Measurements from ENCODE around the gene SIGLEC5. TPM values are rescaled to one million over a fixed set of nuclear protein-coding genes. Genes with fewer than 3 reads are reported as not detected.
A peak's percentile ranks its signal among the peaks of the same experiment; 100 is the strongest.

SIGLEC5 gene
- total RNA-seq, 1 experiment from 2014 or later = not detected

GRCh38 chr19:51595190-51596175 lies 34.7 kb downstream of the SIGLEC5 start:
- Histone ChIP-seq H3K79me2 (ENCODE audit: low read length) (no peaks in the 10 kb centered on the region), H3K36me3 (ENCODE audit: low read depth, low read length) (no peaks in the 10 kb centered on the region), H3K27me3 (ENCODE audit: low read length) (no peaks in the 10 kb centered on the region), H4K20me1 (ENCODE audit: low read length) (no peaks in the 10 kb centered on the region), H3K9me2 (replicated peaks; ENCODE audit: low read length) (no peaks in the 10 kb centered on the region), H2AFZ (ENCODE audit: low read length) (peak overlapping the region; percentile 97), H3K4me2 (ENCODE audit: low read length) (peak overlapping the region; percentile 91; the same call in 1 of the 2 replicates), H3K9ac (ENCODE audit: low read length) (no peak overlapping the region), H3K9me3 (ENCODE audit: low read length) (no peaks in the 10 kb centered on the region), H3K27ac (ENCODE audit: low read length) (no peak overlapping the region), H3F3A (ENCODE audit: low read length, unreplicated experiment) (no peaks in the 10 kb centered on the region), H3K4me1 (ENCODE audit: insufficient read depth, low read length) (peaks cover 14% of the 10 kb centered on the region), H3K4me3 (ENCODE audit: low read length) (peak overlapping the region; percentile 76; the same call in 1 of the 2 replicates)
- no TSS peak for BruUV-seq (replicated peaks)
- ATAC-seq (no peak), DNase-seq (no peak)
- ChIA-PET CTCF (no interaction called here), POLR2A (ENCODE audit: unreplicated experiment) (no interaction called here)
- intact Hi-C loops (cut with micrococcal nuclease) = no loop called here
- TF ChIP-seq EZH2 (IDR thresholded peaks at IDR 0.05; ENCODE audit: low read length, unreplicated experiment) = no peak
- TF ChIP-seq CTCF (conservative IDR thresholded peaks at IDR 0.05; ENCODE audit: low read depth, low read length) = no peak
- no peak for TF ChIP-seq EZH2phosphoT487 (IDR thresholded peaks at IDR 0.05; ENCODE audit: borderline replicate concordance, low read length)

GRCh38 chr19:51594774-51595109 lies 35.5 kb downstream of the SIGLEC5 start:
- TSS peak; percentile 46 for BruUV-seq (replicated peaks)
- Histone ChIP-seq H3K36me3 (ENCODE audit: low read depth, low read length) (no peaks in the 10 kb centered on the region), H3K9me2 (replicated peaks; ENCODE audit: low read length) (no peaks in the 10 kb centered on the region), H3K27ac (ENCODE audit: low read length) (no peak overlapping the region), H3K4me3 (ENCODE audit: low read length) (peak overlapping the region; percentile 76), H2AFZ (ENCODE audit: low read length) (peak overlapping the region; percentile 97), H3K79me2 (ENCODE audit: low read length) (no peaks in the 10 kb centered on the region), H3K4me1 (ENCODE audit: insufficient read depth, low read length) (peaks cover 14% of the 10 kb centered on the region), H3F3A (ENCODE audit: low read length, unreplicated experiment) (no peaks in the 10 kb centered on the region), H3K27me3 (ENCODE audit: low read length) (no peaks in the 10 kb centered on the region), H3K9me3 (ENCODE audit: low read length) (no peaks in the 10 kb centered on the region), H3K9ac (ENCODE audit: low read length) (peak overlapping the region; percentile 47), H4K20me1 (ENCODE audit: low read length) (no peaks in the 10 kb centered on the region), H3K4me2 (ENCODE audit: low read length) (peak overlapping the region; percentile 91)
- ATAC-seq (peak; percentile 19), DNase-seq (no peak)
- intact Hi-C loops (cut with micrococcal nuclease) = loop anchor here (1.0 kb wide), 1 partner anchor 23 kb away; the partner anchor contains the start of gene ZNF175
- ChIA-PET POLR2A (ENCODE audit: unreplicated experiment) (no interaction called here), CTCF (interaction anchor here (0.6 kb wide), 1 partner anchor 24 kb away, joined by 3 read pairs; the partner anchor contains the start of gene ZNF175)
- TF ChIP-seq EZH2 (IDR thresholded peaks at IDR 0.05; ENCODE audit: low read length, unreplicated experiment) (no peak), CTCF (conservative IDR thresholded peaks at IDR 0.05; ENCODE audit: low read depth, low read length) (no peak), EZH2phosphoT487 (IDR thresholded peaks at IDR 0.05; ENCODE audit: borderline replicate concordance, low read length) (no peak)

Data from PC-3 (cell line).